GM10266 (cell line): ENCODE results near the gene VPS45.

Experiments
- DNase-seq: peaks from one replicate; pipeline ENCODE4 v3.0.0; 2012; ENCODE audit errors: extremely low spot score
- TF ChIP-seq, protein P1 (sequence below): IDR thresholded peaks from 2 replicates; pipeline ENCODE4 v1.5.1; 2012; ENCODE audit warnings: mild to moderate bottlenecking, low read depth; ENCODE audit not compliant: control insufficient read depth, insufficient read depth; ENCODE audit errors: missing control alignments

VPS45 gene

GRCh38 chr1:150164224-150164623 lies 96.6 kb downstream of the VPS45 start:
- no peak for DNase-seq
- TF ChIP-seq, protein P1, sequence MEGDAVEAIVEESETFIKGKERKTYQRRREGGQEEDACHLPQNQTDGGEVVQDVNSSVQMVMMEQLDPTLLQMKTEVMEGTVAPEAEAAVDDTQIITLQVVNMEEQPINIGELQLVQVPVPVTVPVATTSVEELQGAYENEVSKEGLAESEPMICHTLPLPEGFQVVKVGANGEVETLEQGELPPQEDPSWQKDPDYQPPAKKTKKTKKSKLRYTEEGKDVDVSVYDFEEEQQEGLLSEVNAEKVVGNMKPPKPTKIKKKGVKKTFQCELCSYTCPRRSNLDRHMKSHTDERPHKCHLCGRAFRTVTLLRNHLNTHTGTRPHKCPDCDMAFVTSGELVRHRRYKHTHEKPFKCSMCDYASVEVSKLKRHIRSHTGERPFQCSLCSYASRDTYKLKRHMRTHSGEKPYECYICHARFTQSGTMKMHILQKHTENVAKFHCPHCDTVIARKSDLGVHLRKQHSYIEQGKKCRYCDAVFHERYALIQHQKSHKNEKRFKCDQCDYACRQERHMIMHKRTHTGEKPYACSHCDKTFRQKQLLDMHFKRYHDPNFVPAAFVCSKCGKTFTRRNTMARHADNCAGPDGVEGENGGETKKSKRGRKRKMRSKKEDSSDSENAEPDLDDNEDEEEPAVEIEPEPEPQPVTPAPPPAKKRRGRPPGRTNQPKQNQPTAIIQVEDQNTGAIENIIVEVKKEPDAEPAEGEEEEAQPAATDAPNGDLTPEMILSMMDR: no peak

DNA sequence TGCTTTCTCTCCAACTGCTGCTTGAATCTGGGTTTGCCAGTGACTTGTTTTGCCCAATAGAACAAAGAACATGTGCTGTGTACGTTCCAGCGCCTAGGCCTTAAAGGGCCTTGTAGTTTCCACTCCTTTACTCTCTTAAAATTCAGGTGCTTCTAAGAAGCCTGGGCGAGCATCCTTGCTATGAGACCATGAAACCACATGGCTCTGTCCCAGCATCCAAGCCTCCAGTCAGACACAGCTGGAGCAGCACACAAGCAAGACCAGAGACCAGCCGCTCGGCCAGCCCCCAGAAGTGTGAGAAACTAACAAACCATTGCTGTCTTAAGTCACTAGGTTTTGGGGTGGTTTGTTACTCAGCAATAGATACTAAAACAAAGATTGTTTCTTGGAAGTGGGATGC lies 97.2 kb downstream of the VPS45 start:
- DNase-seq: no peak
- TF ChIP-seq, protein P1: no peak

GRCh38 chr1:150165622-150166612 lies 98.3 kb downstream of the VPS45 start:
- TF ChIP-seq, protein P1: peak; percentile 88
- peak; percentile 59 for DNase-seq

GRCh38 chr1:150168960-150169601 lies 101.5 kb downstream of the VPS45 start:
- TF ChIP-seq, protein P1: peak; percentile 76
- peak; percentile 69 for DNase-seq

GRCh38 chr1:150171801-150172200 lies 104.2 kb downstream of the VPS45 start:
- DNase-seq: no peak

DNA sequence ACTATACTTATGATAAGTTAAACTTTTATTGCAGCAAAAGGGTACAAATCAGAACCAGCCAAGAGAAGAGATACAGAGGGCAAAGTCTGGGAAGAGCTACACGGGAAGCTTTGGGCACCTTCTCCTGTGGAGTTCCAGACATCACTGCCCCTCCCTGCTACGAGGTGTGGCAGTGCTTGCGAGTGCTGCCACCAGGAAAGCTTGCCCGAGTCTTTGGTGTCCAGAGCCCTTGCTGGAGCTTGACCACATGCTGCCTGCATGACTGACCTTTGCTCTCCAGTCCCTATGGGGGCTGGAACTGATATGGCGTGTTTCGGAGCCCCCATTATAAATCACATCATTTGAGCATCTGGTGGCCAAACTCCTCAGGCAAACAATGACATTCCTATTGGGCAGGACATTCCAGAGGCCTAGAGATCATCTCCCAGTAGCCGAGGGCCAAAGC lies 105.6 kb downstream of the VPS45 start:
- TF ChIP-seq, protein P1: no peak
- DNase-seq: no peak

More at GRCh38 chr1:150171801-150172200, 104.2 kb downstream of the VPS45 start:
- TF ChIP-seq, protein P1: no peak
